ENCODE measurements around the gene ZPLD1.

The ZPLD1 gene

GRCh38 chr3:102480139-102480538, 45.3 kb downstream of the ZPLD1 start:
- Histone ChIP-seq H3K9ac (no peak overlapping the region), H3K4me1 (ENCODE audit: low read depth, poor library complexity, severe bottlenecking) (peaks cover 10% of the 10 kb centered on the region), H4K20me1 (ENCODE audit: insufficient read depth) (no peaks in the 10 kb centered on the region), H3K79me2 (ENCODE audit: insufficient read depth, low read depth) (no peaks in the 10 kb centered on the region), H3K4me3 (IDR thresholded peaks at IDR 0.05; ENCODE audit: insufficient read depth, low read depth, low read length) (no peak overlapping the region), H3K36me3 (ENCODE audit: insufficient read depth) (no peaks in the 10 kb centered on the region), H3K4me2 (0 out of 2 replicates have a peak overlapping the region, but pooled peaks have one; percentile 56), H3K27me3 (ENCODE audit: insufficient read depth, low read depth) (no peaks in the 10 kb centered on the region), H3K27ac (no peak overlapping the region), H2AFZ (ENCODE audit: low read depth) (no peak overlapping the region)
- no peak for TF ChIP-seq CTCF (conservative IDR thresholded peaks at IDR 0.05; ENCODE audit: low read depth, low read length)

GRCh38 chr3:102481050-102481449, 46.2 kb downstream of the ZPLD1 start:
- Histone ChIP-seq H2AFZ (ENCODE audit: low read depth) (peak overlapping the region; percentile 48), H4K20me1 (ENCODE audit: insufficient read depth) (no peaks in the 10 kb centered on the region), H3K4me1 (ENCODE audit: low read depth, poor library complexity, severe bottlenecking) (peaks cover 10% of the 10 kb centered on the region), H3K36me3 (ENCODE audit: insufficient read depth) (no peaks in the 10 kb centered on the region), H3K27me3 (ENCODE audit: insufficient read depth, low read depth) (no peaks in the 10 kb centered on the region), H3K4me2 (peak overlapping the region; percentile 56), H3K79me2 (ENCODE audit: insufficient read depth, low read depth) (no peaks in the 10 kb centered on the region), H3K27ac (no peak overlapping the region), H3K4me3 (IDR thresholded peaks at IDR 0.05; ENCODE audit: insufficient read depth, low read depth, low read length) (no peak overlapping the region), H3K9ac (no peak overlapping the region)
- TF ChIP-seq CTCF (conservative IDR thresholded peaks at IDR 0.05; ENCODE audit: low read depth, low read length), result no peak

- no peak for TF ChIP-seq CTCF (conservative IDR thresholded peaks at IDR 0.05; ENCODE audit: low read depth, low read length)
- H4K20me1 ChIP-seq (ENCODE audit: insufficient read depth), result no peaks in the 10 kb centered on the region
- no peak overlapping the region for H3K4me3 ChIP-seq (IDR thresholded peaks at IDR 0.05; ENCODE audit: insufficient read depth, low read depth, low read length)
- H3K4me1 ChIP-seq (ENCODE audit: low read depth, poor library complexity, severe bottlenecking), result peaks cover 10% of the 10 kb centered on the region
- H3K4me2 ChIP-seq, result no peak overlapping the region
- no peaks in the 10 kb centered on the region for H3K27me3 ChIP-seq (ENCODE audit: insufficient read depth, low read depth)
- H3K79me2 ChIP-seq (ENCODE audit: insufficient read depth, low read depth), result no peaks in the 10 kb centered on the region
- no peaks in the 10 kb centered on the region for H3K36me3 ChIP-seq (ENCODE audit: insufficient read depth)
- no peak overlapping the region for H2AFZ ChIP-seq (ENCODE audit: low read depth)
- no peak overlapping the region for H3K9ac ChIP-seq
- H3K27ac ChIP-seq, result no peak overlapping the region
Observed at GRCh38 chr3:102483556-102483955, 48.7 kb downstream of the ZPLD1 start.

GRCh38 chr3:102484363-102484762, 49.5 kb downstream of the ZPLD1 start:
- Histone ChIP-seq H3K36me3 (ENCODE audit: insufficient read depth) (no peaks in the 10 kb centered on the region), H3K79me2 (ENCODE audit: insufficient read depth, low read depth) (no peaks in the 10 kb centered on the region), H3K27ac (no peak overlapping the region), H2AFZ (ENCODE audit: low read depth) (no peak overlapping the region), H3K4me3 (IDR thresholded peaks at IDR 0.05; ENCODE audit: insufficient read depth, low read depth, low read length) (no peak overlapping the region), H3K4me1 (ENCODE audit: low read depth, poor library complexity, severe bottlenecking) (peaks cover 10% of the 10 kb centered on the region), H4K20me1 (ENCODE audit: insufficient read depth) (no peaks in the 10 kb centered on the region), H3K27me3 (ENCODE audit: insufficient read depth, low read depth) (no peaks in the 10 kb centered on the region), H3K9ac (no peak overlapping the region), H3K4me2 (no peak overlapping the region)
- no peak for TF ChIP-seq CTCF (conservative IDR thresholded peaks at IDR 0.05; ENCODE audit: low read depth, low read length)
